Measurements from ENCODE around the gene TMPRSS5. TPM values are rescaled to one million over a fixed set of nuclear protein-coding genes. Genes with fewer than 3 reads are reported as not detected.

Gene TMPRSS5
- total and polyA plus RNA-seq, 2 of the 13 experiments (the other 11 are each of a cell fraction or from before 2014, with no cell fraction given): 0.40 to 0.96 TPM

GRCh38 chr11:113649311-113649710, 56.8 kb downstream of the TMPRSS5 start:
- DNase-seq (ENCODE audit: low spot score) (no peak), FAIRE-seq (no peak), ATAC-seq (no peak)
- no CpG with 5 or more reads among the region's 20 CpGs for WGBS (ENCODE audit: low lambda C conversion rate)
- no peak overlapping the region for H3K4me3 ChIP-seq (replicated peaks in 1 of 3; ENCODE audit: insufficient read depth in 1 of 3, low read depth in 2 of 3, low read length in 3 of 3)
- no peak overlapping the region for H3K9ac ChIP-seq (ENCODE audit: insufficient read depth, low read depth, low read length)
- no peaks in the 10 kb centered on the region for H3K9me3 ChIP-seq (ENCODE audit: low read length)
- no peak overlapping the region for H2AFZ ChIP-seq (ENCODE audit: low read length)
- no peak overlapping the region for H3K27ac ChIP-seq (ENCODE audit: extremely low read length, insufficient read depth, low read length)
- no peaks in the 10 kb centered on the region for H3K79me2 ChIP-seq (ENCODE audit: insufficient read depth, low read length)
- no peaks in the 10 kb centered on the region for H3K4me1 ChIP-seq (ENCODE audit: insufficient read depth, low read length)
- no peaks in the 10 kb centered on the region for H3K36me3 ChIP-seq (replicated peaks in 1 of 2; ENCODE audit: control insufficient read depth in 1 of 2, insufficient read depth in 2 of 2, low read length in 2 of 2)
- intact Hi-C loops (cut with micrococcal nuclease; ENCODE audit: unreplicated experiment): no loop called here
- POLR2A ChIA-PET: no interaction called here
- peaks cover 1 to 28% of the 10 kb centered on the region in 2 experiments; a peak in 3 of 5 replicates for H3K27me3 ChIP-seq (ENCODE audit: control insufficient read depth in 1 of 2, insufficient read depth in 2 of 2, low read length in 2 of 2)
- no TSS peak for BruUV-seq (replicated peaks)
- no peaks in the 10 kb centered on the region for H4K20me1 ChIP-seq (ENCODE audit: insufficient read depth, low read length)
- no peak overlapping the region for H3K4me2 ChIP-seq (ENCODE audit: low read depth, low read length)
- in situ Hi-C loops (cut with HindIII; ENCODE audit: extremely low pct_ligation_motif_present, low pct_unique_long_range_greater_than_20kb): no loop called here
- CTCF ChIA-PET (ENCODE audit: low intra/inter-chr PET ratio, low total read pairs): no interaction called here
- TF ChIP-seq GTF3A (CRISPR knock-in tag; conservative IDR thresholded peaks at IDR 0.05): no peak
- no peak for TF ChIP-seq IRX3 (CRISPR knock-in tag; IDR thresholded peaks at IDR 0.05; ENCODE audit: borderline replicate concordance, low read depth)
- no peak for TF ChIP-seq ETV6 (CRISPR knock-in tag; conservative IDR thresholded peaks at IDR 0.05)
- no peak for TF ChIP-seq ZSCAN9 (CRISPR knock-in tag; IDR thresholded peaks at IDR 0.05; ENCODE audit: borderline replicate concordance)
- no peak for TF ChIP-seq KDM2A (CRISPR knock-in tag; IDR thresholded peaks at IDR 0.05; ENCODE audit: borderline replicate concordance, low read depth)
- TF ChIP-seq ZSCAN20 (CRISPR knock-in tag; IDR thresholded peaks at IDR 0.05; ENCODE audit: borderline replicate concordance): no peak
- TF ChIP-seq MAF1 (CRISPR knock-in tag; IDR thresholded peaks at IDR 0.05; ENCODE audit: borderline replicate concordance): no peak
- TF ChIP-seq ZMYM4 (CRISPR knock-in tag; IDR thresholded peaks at IDR 0.05): no peak
- TF ChIP-seq TFE3 (CRISPR knock-in tag; IDR thresholded peaks at IDR 0.05): no peak
- TF ChIP-seq TP53 (CRISPR knock-in tag; conservative IDR thresholded peaks at IDR 0.05): no peak
- no peak for TF ChIP-seq ZFY (CRISPR knock-in tag; IDR thresholded peaks at IDR 0.05)
- no peak for TF ChIP-seq ZGPAT (CRISPR knock-in tag; IDR thresholded peaks at IDR 0.05)
- TF ChIP-seq NR0B2 (CRISPR knock-in tag; IDR thresholded peaks at IDR 0.05): no peak
- TF ChIP-seq CSRNP2 (CRISPR knock-in tag; conservative IDR thresholded peaks at IDR 0.05; ENCODE audit: low read depth): no peak
- TF ChIP-seq KMT2B (CRISPR knock-in tag; IDR thresholded peaks at IDR 0.05): no peak
- no peak for TF ChIP-seq ATF3 (CRISPR knock-in tag; IDR thresholded peaks at IDR 0.05)
- TF ChIP-seq MBNL3 (CRISPR knock-in tag; conservative IDR thresholded peaks at IDR 0.05): no peak
